HG02610 (cell line): Measurements from ENCODE around the gene EPPIN.

ENCODE experiments used
- ATAC-seq: cut with Tn5 transposase; IDR thresholded peaks from one replicate; pipeline ENCODE4 v1.9.1; 2021; ENCODE audit warnings: mild to moderate bottlenecking, moderate library complexity; ENCODE audit not compliant: unreplicated experiment

Gene EPPIN

GRCh38 chr20:45539382-45539781 lies 7.8 kb downstream of the EPPIN start, which contains the start of gene WFDC6:
TSS of gene WFDC6 (minus strand) at chr20:45539482. CDS start at chr20:45539407, 75 bp downstream.
- ATAC-seq: no peak

- ATAC-seq: no peak
Observed at GRCh38 chr20:45538209-45538799, 8.9 kb downstream of the EPPIN start.

GRCh38 chr20:45527294-45527693 lies 19.9 kb downstream of the EPPIN start:
- no peak for ATAC-seq

GRCh38 chr20:45523821-45524220 lies 23.4 kb downstream of the EPPIN start:
- ATAC-seq: no peak

- ATAC-seq: no peak
Observed at GRCh38 chr20:45518282-45518681, 28.9 kb downstream of the EPPIN start.

GRCh38 chr20:45515147-45515913 lies 31.9 kb downstream of the EPPIN start, which contains the start of gene SPINT3:
TSS of gene SPINT3 (minus strand) at chr20:45515622. CDS start at chr20:45515608, 14 bp downstream.
- ATAC-seq: no peak

GRCh38 chr20:45510242-45510862 lies 36.8 kb downstream of the EPPIN start:
- ATAC-seq: no peak

GRCh38 chr20:45509091-45509490 lies 38.1 kb downstream of the EPPIN start:
- ATAC-seq: no peak

GRCh38 chr20:45508068-45508886 lies 38.9 kb downstream of the EPPIN start:
- no peak for ATAC-seq

GRCh38 chr20:45507011-45507820 lies 40.0 kb downstream of the EPPIN start:
- ATAC-seq: no peak

- no peak for ATAC-seq
Observed at GRCh38 chr20:45506398-45506797, 40.8 kb downstream of the EPPIN start.

- no peak for ATAC-seq
Observed at GRCh38 chr20:45503403-45503802, 43.8 kb downstream of the EPPIN start.

GRCh38 chr20:45502561-45502960 lies 44.6 kb downstream of the EPPIN start:
- ATAC-seq: no peak

- no peak for ATAC-seq
Observed at GRCh38 chr20:45501600-45501999, 45.6 kb downstream of the EPPIN start.

- ATAC-seq: no peak
Observed at GRCh38 chr20:45500022-45500421, 47.2 kb downstream of the EPPIN start.

GRCh38 chr20:45497971-45498494 lies 49.2 kb downstream of the EPPIN start:
- ATAC-seq: no peak

GRCh38 chr20:45496166-45496565 lies 51.0 kb downstream of the EPPIN start:
- ATAC-seq: no peak

GRCh38 chr20:45495501-45495941 lies 51.7 kb downstream of the EPPIN start:
- no peak for ATAC-seq
